Duodenal mucosa (tissue), 2 donors: ENCODE results near the gene USP22.

ENCODE experiments used
- H3K27ac ChIP-seq: one replicate; pipeline ENCODE4 v1.7.0; 2013; ENCODE audit warnings: low read depth, low read length
- H3K27me3 ChIP-seq, 2 donors: one replicate each; pipeline ENCODE4 v1.7.0; 2013; ENCODE audit warnings: low read length in 2 of 2, control low read depth in 1 of 2; ENCODE audit not compliant: insufficient read depth in 2 of 2, control insufficient read depth in 1 of 2
- H3K36me3 ChIP-seq, 2 donors: one replicate each; pipeline ENCODE4 v1.7.0; 2013; ENCODE audit warnings: low read length in 2 of 2, control low read depth in 1 of 2; ENCODE audit not compliant: insufficient read depth in 2 of 2, control insufficient read depth in 1 of 2
- H3K4me1 ChIP-seq, 2 donors: one replicate each; pipeline ENCODE4 v1.7.0; 2013; ENCODE audit warnings: low read length in 2 of 2, control low read depth in 1 of 2; ENCODE audit not compliant: insufficient read depth in 2 of 2, control insufficient read depth in 1 of 2
- H3K4me3 ChIP-seq, 2 donors: one replicate each; pipeline ENCODE4 v1.7.0; 2013; ENCODE audit warnings: low read length in 2 of 2, low read depth in 1 of 2
- H3K9ac ChIP-seq, 2 donors: one replicate each; pipeline ENCODE4 v1.7.0; 2013; ENCODE audit warnings: low read length in 2 of 2, low read depth in 1 of 2
- H3K9me3 ChIP-seq, 2 donors: one replicate each; pipeline ENCODE4 v1.7.0; 2013; ENCODE audit warnings: low read length in 2 of 2, control low read depth in 1 of 2; ENCODE audit not compliant: control insufficient read depth in 1 of 2

The USP22 gene

DNA sequence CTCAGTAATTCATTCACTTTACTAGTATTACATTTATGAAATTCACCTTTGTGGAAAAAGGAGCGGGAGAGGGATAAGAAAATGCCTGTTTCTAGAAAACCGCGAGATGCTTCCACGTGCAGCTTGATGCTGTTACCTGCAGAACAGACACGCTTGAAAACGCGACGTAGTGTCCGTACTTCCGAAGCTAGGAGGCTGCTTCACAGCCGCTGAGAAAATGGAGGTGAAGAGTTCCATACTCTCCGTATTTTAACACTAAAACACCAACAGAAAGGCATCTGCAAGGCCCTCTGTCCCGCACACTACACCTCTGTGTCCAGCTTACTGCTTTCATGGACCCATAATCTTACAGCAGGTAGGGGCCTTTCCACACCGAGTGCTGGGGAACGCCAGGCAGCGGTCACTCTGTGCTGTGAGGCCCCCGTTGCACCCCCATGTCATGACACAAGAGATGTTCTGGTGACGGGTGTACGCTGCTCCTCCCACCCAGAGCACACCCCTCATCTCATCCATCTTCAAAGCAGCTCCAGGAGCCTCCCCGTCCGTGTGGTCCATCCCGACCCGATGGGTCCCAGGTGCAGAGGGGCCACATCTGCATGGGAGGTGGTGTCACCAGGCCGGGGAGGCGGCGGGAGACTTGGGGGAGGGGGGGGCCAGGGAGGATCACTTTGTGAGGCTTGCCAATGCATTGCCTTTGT is 40.4 kb downstream of the USP22 start:
- Histone ChIP-seq H3K9ac (no peak overlapping the region), H3K36me3 (peaks cover 44 to 84% of the 10 kb centered on the region in 2 donors)

GRCh38 chr17:21001813-21002221 is 41.0 kb downstream of the USP22 start:
- H3K9me3 ChIP-seq, result no peaks in the 10 kb centered on the region
- no peak overlapping the region for H3K27ac ChIP-seq
- no peak overlapping the region for H3K9ac ChIP-seq
- peaks cover 4 to 10% of the 10 kb centered on the region in 2 donors for H3K4me1 ChIP-seq
- peaks cover 38 to 77% of the 10 kb centered on the region in 2 donors for H3K36me3 ChIP-seq
- no peak overlapping the region for H3K4me3 ChIP-seq
- H3K27me3 ChIP-seq, result no peaks in the 10 kb centered on the region

More for the DNA sequence above, 40.4 kb downstream of the USP22 start:
- Histone ChIP-seq H3K27ac (no peak overlapping the region), H3K27me3 (no peaks in the 10 kb centered on the region), H3K9me3 (no peaks in the 10 kb centered on the region), H3K4me3 (no peak overlapping the region), H3K4me1 (peaks cover 4 to 10% of the 10 kb centered on the region in 2 donors)

DNA sequence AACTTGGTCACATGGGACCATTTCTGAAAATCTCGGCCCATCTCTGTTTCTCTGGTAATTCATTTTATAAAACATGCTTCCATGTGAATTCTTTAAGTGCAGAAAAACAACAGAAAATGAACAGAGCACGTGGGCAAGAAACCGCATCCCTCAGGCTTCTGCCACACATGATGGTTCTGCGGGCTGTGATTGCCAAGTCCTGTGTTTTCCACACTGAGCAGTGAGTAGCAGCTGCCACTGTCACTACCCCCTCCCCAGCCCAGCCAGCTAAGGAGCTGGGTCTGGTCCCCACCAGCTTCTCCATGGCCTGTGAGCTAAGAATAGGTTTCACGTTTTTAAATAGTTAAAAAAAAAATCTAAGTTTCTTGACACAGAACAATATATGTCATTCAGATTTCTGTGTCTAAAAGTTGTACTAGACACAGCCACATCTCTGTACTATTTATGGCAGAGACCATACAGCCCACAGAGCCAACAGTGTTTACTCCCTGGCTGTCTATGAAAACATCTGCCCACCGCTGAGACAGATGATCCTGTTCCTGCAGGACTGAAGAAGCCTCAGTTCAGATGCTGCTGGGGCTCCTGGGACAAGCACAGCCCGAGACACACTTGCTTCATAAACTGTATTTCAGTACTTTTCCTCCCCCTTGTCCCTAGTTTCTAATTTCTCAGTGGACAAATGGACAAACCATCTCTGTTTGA is 41.5 kb downstream of the USP22 start:
- H3K9ac ChIP-seq, result no peak overlapping the region
- H3K4me1 ChIP-seq, result peaks cover 4 to 10% of the 10 kb centered on the region in 2 donors
- H3K27me3 ChIP-seq, result no peaks in the 10 kb centered on the region
- H3K27ac ChIP-seq, result no peak overlapping the region
- H3K4me3 ChIP-seq, result no peak overlapping the region
- no peaks in the 10 kb centered on the region for H3K9me3 ChIP-seq
- H3K36me3 ChIP-seq, result peaks cover 35 to 72% of the 10 kb centered on the region in 2 donors

DNA sequence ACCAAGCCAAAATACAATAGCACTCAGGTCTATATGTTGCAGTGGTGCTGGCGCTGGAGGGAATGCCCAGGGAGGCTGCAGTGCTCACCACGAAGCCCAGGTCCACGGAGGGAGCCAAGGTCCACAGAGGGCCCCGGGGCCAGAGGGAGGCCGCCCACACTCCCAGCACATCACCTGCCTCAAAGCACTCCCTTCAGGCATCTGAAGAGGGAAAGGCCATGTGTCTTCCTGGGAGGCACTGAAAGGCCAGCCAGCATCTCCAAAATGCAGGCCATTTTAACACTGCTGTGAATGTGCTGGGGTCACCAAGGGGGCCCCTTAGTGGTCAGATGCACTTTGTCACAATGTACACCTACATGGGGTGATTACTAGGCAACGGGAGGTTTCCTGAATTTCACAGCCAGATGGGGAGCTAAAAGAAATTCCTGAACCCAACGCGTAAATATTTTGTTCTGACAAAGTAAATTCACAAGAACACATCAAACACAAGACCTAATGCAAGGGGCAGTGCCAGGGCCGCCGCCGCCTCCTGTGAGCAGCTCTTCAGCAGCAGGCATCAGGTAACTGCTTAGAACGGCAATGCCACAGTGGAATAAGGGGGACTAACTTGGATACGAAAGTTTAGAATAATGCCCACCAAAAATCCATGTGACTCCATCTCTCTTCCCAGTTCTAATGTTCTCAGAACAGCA is 42.8 kb downstream of the USP22 start:
- H3K9ac ChIP-seq, result no peak overlapping the region
- H3K27me3 ChIP-seq, result no peaks in the 10 kb centered on the region
- peaks cover 26 to 59% of the 10 kb centered on the region in 2 donors for H3K36me3 ChIP-seq
- H3K9me3 ChIP-seq, result no peaks in the 10 kb centered on the region
- peaks cover 4 to 7% of the 10 kb centered on the region in 2 donors for H3K4me1 ChIP-seq
- no peak overlapping the region for H3K4me3 ChIP-seq
- H3K27ac ChIP-seq, result no peak overlapping the region

- Histone ChIP-seq H3K27me3 (no peaks in the 10 kb centered on the region), H3K4me3 (no peak overlapping the region), H3K4me1 (peaks cover 4 to 7% of the 10 kb centered on the region in 2 donors), H3K9me3 (no peaks in the 10 kb centered on the region), H3K36me3 (peaks cover 18 to 50% of the 10 kb centered on the region in 2 donors), H3K27ac (no peak overlapping the region), H3K9ac (no peak overlapping the region)
These were observed 43.7 kb downstream of the USP22 start for GRCh38 chr17:20999044-20999573.

DNA sequence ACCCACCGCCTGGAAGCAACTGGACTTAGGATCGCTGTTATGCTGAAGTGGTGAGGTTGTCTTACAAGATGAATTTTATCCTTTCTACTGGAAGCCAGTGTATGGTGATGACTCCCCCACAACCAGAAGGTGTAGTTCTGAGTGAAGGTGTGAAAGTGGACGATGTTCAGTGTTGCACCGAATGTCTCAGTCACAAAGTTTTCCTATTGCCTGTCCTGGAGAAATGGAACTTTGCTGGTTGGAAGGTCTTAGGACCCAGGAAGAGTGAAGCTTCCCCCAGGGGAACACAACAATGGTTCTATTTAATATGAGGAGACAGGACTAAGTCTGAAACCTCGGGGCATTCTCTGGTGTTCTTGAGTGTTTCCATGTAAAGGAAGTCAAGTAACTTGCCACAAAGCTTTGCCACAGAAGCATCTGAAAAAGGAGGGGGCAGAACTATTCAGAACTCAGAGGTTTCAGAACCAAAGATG is 44.2 kb downstream of the USP22 start:
- Histone ChIP-seq H3K4me1 (peaks cover 4 to 7% of the 10 kb centered on the region in 2 donors), H3K27ac (no peak overlapping the region), H3K27me3 (no peaks in the 10 kb centered on the region), H3K4me3 (no peak overlapping the region), H3K9me3 (no peaks in the 10 kb centered on the region), H3K36me3 (peaks cover 13 to 45% of the 10 kb centered on the region in 2 donors), H3K9ac (no peak overlapping the region)

- H3K4me1 ChIP-seq, result peaks cover 4 to 7% of the 10 kb centered on the region in 2 donors
- no peaks in the 10 kb centered on the region for H3K27me3 ChIP-seq
- H3K9ac ChIP-seq, result no peak overlapping the region
- no peak overlapping the region for H3K4me3 ChIP-seq
- peaks cover 8 to 39% of the 10 kb centered on the region in 2 donors for H3K36me3 ChIP-seq
- H3K9me3 ChIP-seq, result no peaks in the 10 kb centered on the region
- H3K27ac ChIP-seq, result no peak overlapping the region
These were observed 44.9 kb downstream of the USP22 start for GRCh38 chr17:20997711-20998570.

GRCh38 chr17:20996724-20997615 is 45.8 kb downstream of the USP22 start:
- Histone ChIP-seq H3K9ac (no peak overlapping the region), H3K36me3 (peaks cover 0 to 29% of the 10 kb centered on the region in 2 donors), H3K27ac (no peak overlapping the region)

More at GRCh38 chr17:20996724-20997615, 45.8 kb downstream of the USP22 start:
- Histone ChIP-seq H3K4me3 (no peak overlapping the region), H3K9me3 (no peaks in the 10 kb centered on the region), H3K27me3 (no peaks in the 10 kb centered on the region), H3K4me1 (peaks cover 4 to 5% of the 10 kb centered on the region in 2 donors)
